GM12878 (cell line): ENCODE measurements around the gene ASB6. TPM values are rescaled to one million over a fixed set of nuclear protein-coding genes. Genes with fewer than 3 reads are reported as not detected.

Experiments
- ATAC-seq: fragments of 200-7000 bp; cut with Tn5 transposase; 3 replicates; pipeline ENCODE4 v1.9.1; 2020; ENCODE audit warnings: mild to moderate bottlenecking, moderate library complexity
- BruUV-seq: library from RNA; stranded (reverse); fragments of 400-500 nt; replicated peaks from 2 replicates; lab custom pipeline; 2021; lab: Mats Ljungman, UMichigan
- CTCF ChIA-PET: fragments of 300-600 bp; sonication (Branson Sonifier 250); formaldehyde crosslinking; extraction: SDS; loops from one replicate; lab custom pipeline; 2021; ENCODE audit warnings: inconsistent platforms; lab: Yijun Ruan, JAX
- POLR2A ChIA-PET: fragments of 350-600 bp; formaldehyde crosslinking; extraction: SDS; loops from one replicate; lab custom pipeline; 2021; ENCODE audit warnings: inconsistent platforms; lab: Charles Lee
- RAD21 ChIA-PET: fragments of 300-600 bp; sonication (Branson Sonifier 250); formaldehyde crosslinking; loops from one replicate; lab custom pipeline; 2023; ENCODE audit warnings: antibody characterized with exemption; ENCODE audit not compliant: unreplicated experiment; lab: Charles Lee
- SMC1A ChIA-PET: fragments of 300-600 bp; sonication (Branson Sonifier 250); formaldehyde crosslinking; loops from one replicate; lab custom pipeline; 2023; ENCODE audit not compliant: unreplicated experiment, uncharacterized antibody; lab: Charles Lee
- DNase-seq: peaks from one replicate; pipeline ENCODE4 v3.0.0-alpha.2; 2011; ENCODE audit warnings: low read depth, low spot score
- FAIRE-seq: peaks from 3 replicates; lab custom pipeline; 2011; peaks lifted over from hg19 to GRCh38; lab: Jason Lieb, UNC
- H2AFZ ChIP-seq: 2 replicates; pipeline ENCODE4 v1.6.0; 2011; ENCODE audit warnings: low read depth, low read length, control low read depth; ENCODE audit not compliant: control insufficient read depth
- H3K27ac ChIP-seq: 2 replicates; pipeline ENCODE4 v1.5.1; 2011; ENCODE audit warnings: control low read depth; ENCODE audit not compliant: control insufficient read depth, insufficient read depth
- H3K27me3 ChIP-seq, 2 experiments: replicated peaks in 1 of 2; 2 replicates each; pipeline versions ENCODE4 v1.6.0 to v1.6.1; 2011; ENCODE audit warnings: low read length in 1 of 2; ENCODE audit not compliant: control insufficient read depth in 2 of 2, insufficient read depth in 2 of 2
- H3K36me3 ChIP-seq, 2 experiments: 2 replicates each; pipeline ENCODE4 v1.5.1; 2011; ENCODE audit warnings: low read length in 1 of 2; ENCODE audit not compliant: control insufficient read depth in 2 of 2, insufficient read depth in 2 of 2
- H3K4me1 ChIP-seq: 2 replicates; pipeline ENCODE4 v1.6.1; 2011; ENCODE audit warnings: mild to moderate bottlenecking, low read length, moderate library complexity, mixed read lengths; ENCODE audit not compliant: control insufficient read depth, insufficient read depth
- H3K4me2 ChIP-seq: 2 replicates; pipeline ENCODE4 v1.6.0; 2011; ENCODE audit warnings: control low read depth; ENCODE audit not compliant: control insufficient read depth, insufficient read depth
- H3K4me3 ChIP-seq: fragments of 200-600 bp; sonication (generic); 2 replicates; pipeline ENCODE4 v1.5.1; 2016
- H3K79me2 ChIP-seq: 2 replicates; pipeline ENCODE4 v1.6.0; 2011; ENCODE audit warnings: low read length; ENCODE audit not compliant: control insufficient read depth, insufficient read depth
- H3K9ac ChIP-seq: 2 replicates; pipeline ENCODE4 v1.8.0; 2011; ENCODE audit warnings: low read length, control low read depth, mixed read lengths; ENCODE audit not compliant: control insufficient read depth, insufficient read depth
- H3K9me3 ChIP-seq: replicated peaks from 3 replicates; pipeline ENCODE4 v1.5.1; 2011; ENCODE audit warnings: mild to moderate bottlenecking, low read length; ENCODE audit not compliant: control insufficient read depth, insufficient read depth
- H4K20me1 ChIP-seq: 2 replicates; pipeline ENCODE4 v1.6.0; 2011; ENCODE audit not compliant: control insufficient read depth, insufficient read depth
- BCLAF1 ChIP-seq: fragments of 450-650 bp; IDR thresholded peaks from 2 replicates; pipeline ENCODE4 v1.6.1; 2017; ENCODE audit warnings: antibody characterized with exemption, mild to moderate bottlenecking, moderate library complexity
- CBFB ChIP-seq: IDR thresholded peaks from 2 replicates; pipeline ENCODE4 v1.6.1; 2016; ENCODE audit warnings: antibody characterized with exemption, low read depth
- CREM ChIP-seq: IDR thresholded peaks from 2 replicates; pipeline ENCODE4 v1.6.1; 2014; ENCODE audit warnings: antibody characterized with exemption, low read depth
- MEF2B ChIP-seq: fragments of 450-650 bp; IDR thresholded peaks from 2 replicates; pipeline ENCODE4 v1.6.1; 2018; ENCODE audit warnings: mild to moderate bottlenecking, moderate library complexity; ENCODE audit not compliant: partially characterized antibody, poor library complexity, severe bottlenecking
- MTA3 ChIP-seq: IDR thresholded peaks from 2 replicates; pipeline ENCODE4 v1.6.1; 2012; ENCODE audit warnings: low read length, inconsistent platforms, borderline replicate concordance
- NFYB ChIP-seq: IDR thresholded peaks from 2 replicates; pipeline ENCODE4 v1.6.1; 2011; ENCODE audit warnings: low read depth, mild to moderate bottlenecking, low read length, improper control_type of control experiment, moderate library complexity; ENCODE audit not compliant: insufficient read depth
- NR2F1 ChIP-seq: fragments of 450-650 bp; conservative IDR thresholded peaks from 2 replicates; pipeline ENCODE4 v1.6.1; 2017; ENCODE audit warnings: mild to moderate bottlenecking
- PRDM15 ChIP-seq: fragments of 450-650 bp; formaldehyde crosslinking; IDR thresholded peaks from 2 replicates; pipeline ENCODE4 v1.4.0; 2020; ENCODE audit warnings: mild to moderate bottlenecking, moderate library complexity
- RBBP5 ChIP-seq: fragments of 200-600 bp; sonication (generic); conservative IDR thresholded peaks from 2 replicates; pipeline ENCODE4 v1.6.1; 2016
- TCF12 ChIP-seq: IDR thresholded peaks from 2 replicates; pipeline ENCODE4 v1.6.1; 2011; ENCODE audit warnings: low read depth, mild to moderate bottlenecking, low read length
- WRNIP1 ChIP-seq: IDR thresholded peaks from 2 replicates; pipeline ENCODE4 v1.6.1; 2011; ENCODE audit warnings: low read depth, low read length, improper control_type of control experiment, borderline replicate concordance
- ZBTB40 ChIP-seq: fragments of 450-650 bp; IDR thresholded peaks from 2 replicates; pipeline ENCODE4 v1.6.1; 2016; ENCODE audit warnings: mild to moderate bottlenecking, moderate library complexity, borderline replicate concordance
- WGBS: methylation state at CpG from one replicate; pipeline ENCODE4 v1.1.6; 2016; ENCODE audit warnings: low lambda C conversion rate; ENCODE audit not compliant: insufficient replicate concordance, insufficient coverage; ENCODE audit errors: missing lambda C conversion rate; 5-methylcytosine and 5-hydroxymethylcytosine counted together
- in situ Hi-C: fragments of 300-500 bp; cut with MboI; formaldehyde crosslinking; loops from 9 replicates; pipeline ENCODE4 v1.14.3; 2018; ENCODE audit warnings: mixed read lengths
- intact Hi-C: fragments of 100-400 bp; cut with micrococcal nuclease; formaldehyde crosslinking; loops from one replicate; pipeline ENCODE4 v1.14.2; 2022; ENCODE audit not compliant: unreplicated experiment
- polyA plus RNA-seq, 11 experiments: library from polyadenylated mRNA; depleted of rRNA in 4 of 11; unstranded in 6 of 11; stranded (reverse) in 5 of 11; fragments of >200 nt; fragmentation: Nextera tagmentation in 4 of 11; fragmentation: Illumina TruSeq in 1 of 11; extraction: Ambion mirVana in 4 of 11; extraction: Trizol in 1 of 11; gene quantifications; 1 replicate in 1 of 11; 2 replicates in 10 of 11; pipeline versions ENCODE4 v1.2.1 to v1.2.3, GENCODE V29; 2011 to 2016; ENCODE audit warnings: inconsistent platforms in 2 of 11, missing spikeins in 2 of 11, low read depth in 1 of 11
- total RNA-seq, 4 experiments: library from RNA; depleted of rRNA in 3 of 4; stranded (reverse); fragments of >200 nt in 3 of 4; fragmentation: Illumina TruSeq in 1 of 4; extraction: Trizol in 1 of 4; gene quantifications; 2 replicates each; pipeline versions ENCODE4 v1.2.1 to v1.2.3, GENCODE V29; 2013 to 2021

Gene ASB6
- total and polyA plus RNA-seq, 10 of the 15 experiments (the other 5 are each of a cell fraction or from before 2014, with no cell fraction given) = 0.80 to 18.2 (median 9.9) TPM

GRCh38 chr9:129688285-129689043 is 46.5 kb upstream of the ASB6 start:
- H4K20me1 ChIP-seq = no peaks in the 10 kb centered on the region
- FAIRE-seq (no peak), DNase-seq (no peak), ATAC-seq (no peak)
- no peak for TF ChIP-seq NR2F1
- no peak for TF ChIP-seq PRDM15
- no peak for TF ChIP-seq MTA3
- TF ChIP-seq ZBTB40 = no peak
- TF ChIP-seq TCF12 = no peak
- TF ChIP-seq CBFB = no peak
- TF ChIP-seq RBBP5 = no peak
- TF ChIP-seq WRNIP1 = no peak
- no peak for TF ChIP-seq BCLAF1
- no peak for TF ChIP-seq NFYB
- TF ChIP-seq CREM = no peak
- TF ChIP-seq MEF2B = no peak
- no peak overlapping the region for H3K4me2 ChIP-seq
- H3K9ac ChIP-seq = no peak overlapping the region
- H3K4me1 ChIP-seq = no peaks in the 10 kb centered on the region
- ChIA-PET POLR2A (no interaction called here), CTCF (no interaction called here), SMC1A (no interaction called here), RAD21 (no interaction called here)
- H3K27me3 ChIP-seq = no peaks in the 10 kb centered on the region; a peak in 1 of 4 replicates
- BruUV-seq = no TSS peak
- no peaks in the 10 kb centered on the region for H3K79me2 ChIP-seq
- in situ Hi-C loops = no loop called here
- intact Hi-C loops = no loop called here
- H3K36me3 ChIP-seq = no peaks in the 10 kb centered on the region
- no peak overlapping the region for H3K27ac ChIP-seq
- H2AFZ ChIP-seq = no peak overlapping the region
- no peaks in the 10 kb centered on the region for H3K9me3 ChIP-seq
- H3K4me3 ChIP-seq = no peak overlapping the region
- 39% methylated on average over 11 of the region's 11 CpGs for WGBS
